K562 (cell line): ENCODE measurements around the gene PERP. TPM values are rescaled to one million over a fixed set of nuclear protein-coding genes. Genes with fewer than 3 reads are reported as not detected.

ENCODE experiments used
- ATAC-seq: fragments of 200-7000 bp; cut with Tn5 transposase; 3 replicates; pipeline ENCODE4 v1.9.1; 2020; ENCODE audit warnings: moderate library complexity
- BruUV-seq: library from RNA; stranded (reverse); fragments of 400-500 nt; replicated peaks from 2 replicates; lab custom pipeline; 2021; lab: Mats Ljungman, UMichigan
- CTCF ChIA-PET: fragments of 300-600 bp; formaldehyde crosslinking; extraction: SDS; loops from one replicate; lab custom pipeline; 2021; ENCODE audit warnings: low intra/inter-chr PET ratio; lab: Yijun Ruan, JAX
- POLR2A ChIA-PET: fragments of 300-600, 350-650 bp; sonication (Branson Sonifier 250); formaldehyde crosslinking; extraction: SDS; loops from one replicate; lab custom pipeline; 2021; ENCODE audit warnings: antibody characterized with exemption, inconsistent platforms; lab: Yijun Ruan, JAX
- DNase-seq, 4 experiments: peaks; one replicate each; pipeline versions ENCODE4 v3.0.0 to v3.0.0-alpha.2; 2011 to 2018; ENCODE audit warnings: low spot score in 3 of 4, mixed read lengths in 3 of 4; ENCODE audit errors: extremely low read depth in 1 of 4
- FAIRE-seq: peaks from 2 replicates; lab custom pipeline; 2011; peaks lifted over from hg19 to GRCh38; lab: Jason Lieb, UNC
- H2AFZ ChIP-seq: 2 replicates; pipeline ENCODE4 v1.6.0; 2011; ENCODE audit warnings: low read depth, low read length, control low read depth, inconsistent platforms
- H3K27ac ChIP-seq: fragments of 200-600 bp; 3 replicates; pipeline ENCODE4 v1.8.0; 2011; ENCODE audit warnings: low read depth, mild to moderate bottlenecking, control low read depth, inconsistent platforms, low read length, moderate library complexity, mixed read lengths; ENCODE audit errors: extremely low read depth
- H3K27me3 ChIP-seq, 2 experiments: fragments of 300-600 bp in 1 of 2; 2 replicates in 1 of 2; 3 replicates in 1 of 2; pipeline versions ENCODE4 v1.6.0 to v1.8.0; 2011; ENCODE audit warnings: inconsistent platforms in 2 of 2, low read length in 2 of 2, mild to moderate bottlenecking in 1 of 2, mixed read lengths in 1 of 2, moderate library complexity in 1 of 2; ENCODE audit not compliant: control insufficient read depth in 2 of 2, insufficient read depth in 2 of 2
- H3K36me3 ChIP-seq: fragments of 300-600 bp; 3 replicates; pipeline ENCODE4 v1.8.0; 2011; ENCODE audit warnings: mild to moderate bottlenecking, low read length, inconsistent platforms; ENCODE audit not compliant: control insufficient read depth, insufficient read depth
- H3K4me1 ChIP-seq, 2 experiments: fragments of 200-600 bp in 1 of 2; replicated peaks in 1 of 2; 2 replicates in 1 of 2; 3 replicates in 1 of 2; pipeline versions ENCODE4 v1.5.1 to v1.8.0; 2011; ENCODE audit warnings: inconsistent platforms in 2 of 2, low read length in 2 of 2, mild to moderate bottlenecking in 1 of 2, mixed read lengths in 1 of 2, moderate library complexity in 1 of 2; ENCODE audit not compliant: control insufficient read depth in 2 of 2, insufficient read depth in 2 of 2
- H3K4me2 ChIP-seq: 2 replicates; pipeline ENCODE4 v1.6.1; 2011; ENCODE audit warnings: low read length, control low read depth, inconsistent platforms, mixed read lengths; ENCODE audit not compliant: insufficient read depth
- H3K4me3 ChIP-seq: fragments of 200-600 bp; sonication (generic), shearing (Covaris generic); 2 replicates; pipeline ENCODE4 v1.5.1; 2016; ENCODE audit warnings: control low read depth, inconsistent platforms
- H3K79me2 ChIP-seq: fragments of 200-600 bp; 3 replicates; pipeline ENCODE4 v1.8.0; 2011; ENCODE audit warnings: low read length, inconsistent platforms; ENCODE audit not compliant: control insufficient read depth, insufficient read depth
- H3K9ac ChIP-seq, 2 experiments: 2 replicates each; pipeline versions ENCODE4 v1.6.0 to v1.6.1; 2011; ENCODE audit warnings: low read depth in 2 of 2, low read length in 2 of 2, control low read depth in 1 of 2, inconsistent platforms in 1 of 2, mild to moderate bottlenecking in 1 of 2, mixed read lengths in 1 of 2; ENCODE audit not compliant: insufficient read depth in 1 of 2
- H3K9me1 ChIP-seq: one replicate; pipeline ENCODE4 v1.6.0; 2011; ENCODE audit warnings: inconsistent platforms, mild to moderate bottlenecking, low read length, moderate library complexity; ENCODE audit not compliant: control insufficient read depth, insufficient read depth
- H3K9me3 ChIP-seq: replicated peaks from 2 replicates; pipeline ENCODE4 v1.5.1; 2011; ENCODE audit warnings: low read depth, low read length, inconsistent platforms; ENCODE audit not compliant: control insufficient read depth, insufficient read depth
- H4K20me1 ChIP-seq: replicated peaks from 2 replicates; pipeline ENCODE4 v1.6.1; 2011; ENCODE audit warnings: low read length, inconsistent platforms, mixed read lengths; ENCODE audit not compliant: control insufficient read depth, insufficient read depth
- ATF1 ChIP-seq, 2 experiments: fragments of 450-650 bp in 1 of 2; IDR thresholded peaks; 2 replicates each; pipeline ENCODE4 v1.6.1; 2016; ENCODE audit warnings: missing compliant biosample characterization in 1 of 2, missing genetic modification characterization in 1 of 2
- BACH1 ChIP-seq: fragments of 200-800 bp; sonication (Bioruptor generic); IDR thresholded peaks from 2 replicates; pipeline ENCODE4 v1.6.1; 2016; ENCODE audit warnings: missing genetic modification characterization, missing compliant biosample characterization
- JUND ChIP-seq, 2 experiments: IDR thresholded peaks; 2 replicates in 1 of 2; 3 replicates in 1 of 2; pipeline ENCODE4 v1.6.1; 2011; ENCODE audit warnings: borderline replicate concordance in 2 of 2, low read depth in 2 of 2, low read length in 2 of 2, improper control_type of control experiment in 1 of 2, missing biosample characterization in 1 of 2, missing genetic modification characterization in 1 of 2, missing genetic modification reagents in 1 of 2
- MECOM ChIP-seq: fragments of 250-450 bp; sonication (Bioruptor Pico); IDR thresholded peaks from 2 replicates; pipeline ENCODE4 v1.8.0; 2022; ENCODE audit warnings: inconsistent platforms
- MYC ChIP-seq, 2 experiments: fragments of 250-450 bp in 1 of 2; sonication (Bioruptor Pico) in 1 of 2; IDR thresholded peaks; 2 replicates each; pipeline versions ENCODE4 v1.5.1 to v1.6.1; 2012 to 2021; ENCODE audit warnings: low read depth in 2 of 2, borderline replicate concordance in 1 of 2, improper control_type of control experiment in 1 of 2, low read length in 1 of 2, mild to moderate bottlenecking in 1 of 2, moderate library complexity in 1 of 2
- RBM25 ChIP-seq: fragments of 200-400 bp; formaldehyde crosslinking; IDR thresholded peaks from 2 replicates; pipeline ENCODE4 v1.6.1; 2018; ENCODE audit warnings: low read length, low read depth, moderate library complexity; ENCODE audit not compliant: severe bottlenecking
- XRCC3 ChIP-seq: fragments of 450-650 bp; IDR thresholded peaks from 2 replicates; pipeline ENCODE4 v1.6.1; 2017; ENCODE audit warnings: mild to moderate bottlenecking, moderate library complexity
- ZNF24 ChIP-seq: fragments of 450-650 bp; IDR thresholded peaks from 2 replicates; pipeline ENCODE4 v1.6.1; 2016
- WGBS: fragments of 100-300 bp; shearing (Covaris generic); methylation state at CpG from one replicate; pipeline ENCODE4 v1.1.6; 2016; ENCODE audit warnings: low coverage, mixed read lengths; ENCODE audit not compliant: insufficient coverage; ENCODE audit errors: missing lambda C conversion rate; 5-methylcytosine and 5-hydroxymethylcytosine counted together
- in situ Hi-C: fragments of 300-500 bp; cut with MboI; formaldehyde crosslinking; loops from 4 replicates; pipeline ENCODE4 v1.15.0; 2018; ENCODE audit warnings: inconsistent platforms, mixed read lengths
- intact Hi-C: fragments of 100-400 bp; cut with micrococcal nuclease; formaldehyde crosslinking; loops from 2 replicates; pipeline ENCODE4 v1.14.2; 2022
- polyA plus RNA-seq, 8 experiments: library from polyadenylated mRNA; depleted of rRNA in 4 of 8; stranded (reverse) in 5 of 8; unstranded in 3 of 8; fragments of >200 nt; fragmentation: Nextera tagmentation in 2 of 8; fragmentation: Illumina TruSeq in 1 of 8; extraction: Ambion mirVana in 2 of 8; extraction: Trizol in 1 of 8; gene quantifications; 2 replicates each; pipeline versions ENCODE4 v1.2.1 to v1.2.3, GENCODE V29; 2011 to 2014; ENCODE audit warnings: inconsistent platforms in 1 of 8, missing spikeins in 1 of 8
- total RNA-seq, 7 experiments: library from RNA; depleted of rRNA in 6 of 7; stranded (reverse); fragments of >200 nt in 6 of 7; fragmentation: Illumina TruSeq in 2 of 7; extraction: Trizol in 2 of 7; gene quantifications; 2 replicates each; pipeline versions ENCODE4 v1.2.1 to v1.2.3, GENCODE V29; 2011 to 2021; ENCODE audit warnings: low replicate concordance in 1 of 7
- TF ChIP-seq, protein P1 (sequence below): sonication (generic); formaldehyde crosslinking; IDR thresholded peaks from 2 replicates; pipeline ENCODE4 v1.8.0; 2022; ENCODE audit warnings: missing genetic modification reagents, mild to moderate bottlenecking, moderate library complexity, borderline replicate concordance

Gene PERP
- total and polyA plus RNA-seq, 9 of the 15 experiments (the other 6 are each of a cell fraction or from before 2014, with no cell fraction given) = 0.01 to 0.27 (median 0.05) TPM; not detected in 2

DNA sequence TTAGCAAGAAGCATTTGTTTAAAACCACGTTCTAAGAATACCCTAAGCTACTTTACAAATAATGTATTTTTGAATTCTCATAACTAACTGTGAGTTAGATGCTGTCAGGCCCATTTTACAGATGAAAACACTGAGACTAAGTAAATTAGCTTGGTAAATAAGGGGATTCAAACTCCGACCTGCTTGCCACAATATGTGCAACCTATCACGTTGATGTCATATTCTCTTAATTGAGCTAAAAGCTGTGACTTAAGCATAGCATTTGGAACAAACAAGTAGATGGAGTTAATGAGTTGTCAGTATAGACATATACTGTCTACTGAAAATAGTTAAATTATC is 9.4 kb upstream of the PERP start:
- Histone ChIP-seq H2AFZ (no peak overlapping the region), H3K36me3 (no peaks in the 10 kb centered on the region), H3K9me1 (no peaks in the 10 kb centered on the region), H3K27ac (no peak overlapping the region), H3K27me3 (peaks cover 2 to 3% of the 10 kb centered on the region in 2 experiments; a peak in 1 of 5 replicates), H3K9me3 (no peaks in the 10 kb centered on the region), H3K4me2 (no peak overlapping the region), H4K20me1 (no peaks in the 10 kb centered on the region), H3K4me1 (no peaks in the 10 kb centered on the region), H3K9ac (no peak overlapping the region), H3K4me3 (no peak overlapping the region), H3K79me2 (no peaks in the 10 kb centered on the region)
- no peak for ATAC-seq
- POLR2A ChIA-PET = interaction anchor here (0.9 kb wide), 1 partner anchor 314 kb away, joined by 3 read pairs; no protein-coding TSS in a partner anchor
- WGBS = 3% methylated on average over 3 of the region's 3 CpGs
- FAIRE-seq = no peak
- no peak for DNase-seq
- TF ChIP-seq RBM25 (peak; percentile 70), MECOM (CRISPR knock-in tag) (no peak)
- in situ Hi-C loops = loop anchor here (5.0 to 10.0 kb wide), 4 partner anchors 401 to 1248 kb away; no protein-coding TSS in a partner anchor
- CTCF ChIA-PET = interaction anchor here (0.8 to 3.0 kb wide), 6 partner anchors 115 to 1248 kb away, joined by 3 to 10 read pairs (median 7); no protein-coding TSS in a partner anchor
- intact Hi-C loops = loop anchor here (1.0 to 5.0 kb wide), 6 partner anchors 170 to 1248 kb away; partner anchors contain the start of gene REPS1
- no TSS peak for BruUV-seq

DNA sequence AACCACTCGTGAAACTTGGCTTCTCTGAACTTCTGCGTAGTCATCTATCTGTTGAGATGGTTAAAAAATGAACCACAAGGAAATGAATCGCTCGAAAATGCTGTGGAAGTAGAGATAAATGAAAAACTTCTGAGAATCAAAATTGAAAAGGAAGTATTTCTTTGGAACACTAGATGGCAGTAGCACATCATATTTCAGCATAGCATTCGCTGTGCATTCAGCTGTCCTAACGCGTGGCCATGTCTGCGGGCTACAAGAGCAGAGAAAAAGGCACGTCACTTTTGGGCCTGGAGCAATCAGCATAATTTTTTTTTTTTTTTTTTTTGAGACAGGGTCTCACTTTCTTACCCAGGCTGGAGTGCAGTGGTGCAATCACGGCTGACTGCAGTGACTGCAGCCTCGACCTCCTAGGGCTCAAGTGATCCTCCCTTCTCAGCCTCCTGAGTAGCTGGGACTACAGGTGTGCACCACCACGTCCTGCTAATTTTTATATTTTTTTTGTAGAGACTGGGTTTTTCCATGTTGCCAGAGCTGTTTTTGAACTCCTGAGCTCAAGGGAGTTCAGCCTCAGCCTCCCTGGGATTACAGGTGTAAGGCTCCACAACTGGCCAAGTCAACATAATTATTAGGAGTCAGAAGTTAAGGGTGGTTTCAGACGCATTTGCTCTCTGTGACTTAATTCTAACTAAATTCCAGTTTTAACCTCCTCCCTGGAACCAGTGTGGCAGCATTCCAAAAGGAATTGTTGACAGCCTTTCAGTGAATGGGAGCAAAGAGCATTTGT is 8.8 kb upstream of the PERP start:
- peak; percentile 97 for ATAC-seq
- WGBS = 2% methylated on average over 13 of the region's 13 CpGs
- H2AFZ ChIP-seq = no peak overlapping the region
- H3K4me1 ChIP-seq = no peaks in the 10 kb centered on the region
- DNase-seq = peak; percentile 69 to 75 (median 73)
- POLR2A ChIA-PET = interaction anchor here (0.6 to 1.3 kb wide), 4 partner anchors 16 to 1253 kb away, joined by 3 to 5 read pairs (median 4); no protein-coding TSS in a partner anchor
- peak; percentile 94 for FAIRE-seq
- intact Hi-C loops = loop anchor here (1.0 to 5.0 kb wide), 6 partner anchors 171 to 1249 kb away; partner anchors contain the start of gene REPS1
- H3K9ac ChIP-seq = no peak overlapping the region
- H3K79me2 ChIP-seq = no peaks in the 10 kb centered on the region
- BruUV-seq = no TSS peak
- no peak overlapping the region for H3K27ac ChIP-seq
- H3K9me3 ChIP-seq = no peaks in the 10 kb centered on the region
- H3K4me2 ChIP-seq = no peak overlapping the region
- H3K27me3 ChIP-seq = peaks cover 2 to 3% of the 10 kb centered on the region in 2 experiments; a peak in 1 of 5 replicates
- no peaks in the 10 kb centered on the region for H3K36me3 ChIP-seq
- CTCF ChIA-PET = interaction anchor here (0.6 to 3.0 kb wide), 11 partner anchors 170 to 1248 kb away, joined by 3 to 10 read pairs (median 4); no protein-coding TSS in a partner anchor
- H3K4me3 ChIP-seq = no peak overlapping the region
- H3K9me1 ChIP-seq = no peaks in the 10 kb centered on the region
- no peaks in the 10 kb centered on the region for H4K20me1 ChIP-seq
- in situ Hi-C loops = loop anchor here (5.0 to 10.0 kb wide), 4 partner anchors 401 to 1249 kb away; no protein-coding TSS in a partner anchor
- peak; percentile 26; the same call in 1 of the 2 replicates for TF ChIP-seq JUND (IDR thresholded peaks at IDR 0.05; ENCODE audit: borderline replicate concordance, low read depth, low read length)
- no peak for TF ChIP-seq JUND (tag; IDR thresholded peaks at IDR 0.05; ENCODE audit: borderline replicate concordance, low read depth, low read length)
- TF ChIP-seq, protein P1, sequence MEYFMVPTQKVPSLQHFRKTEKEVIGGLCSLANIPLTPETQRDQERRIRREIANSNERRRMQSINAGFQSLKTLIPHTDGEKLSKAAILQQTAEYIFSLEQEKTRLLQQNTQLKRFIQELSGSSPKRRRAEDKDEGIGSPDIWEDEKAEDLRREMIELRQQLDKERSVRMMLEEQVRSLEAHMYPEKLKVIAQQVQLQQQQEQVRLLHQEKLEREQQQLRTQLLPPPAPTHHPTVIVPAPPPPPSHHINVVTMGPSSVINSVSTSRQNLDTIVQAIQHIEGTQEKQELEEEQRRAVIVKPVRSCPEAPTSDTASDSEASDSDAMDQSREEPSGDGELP (CRISPR knock-in tag) = peak; percentile 46; the same call in 1 of the 2 replicates
- no peak for TF ChIP-seq ATF1 (CRISPR knock-in tag; IDR thresholded peaks at IDR 0.05)
- peak; percentile 58 for TF ChIP-seq ATF1 (tag; IDR thresholded peaks at IDR 0.05)
- no peak for TF ChIP-seq XRCC3
- TF ChIP-seq MYC (IDR thresholded peaks at IDR 0.05; ENCODE audit: low read depth, low read length) = peak; percentile 66
- TF ChIP-seq MYC (CRISPR knock-in tag; IDR thresholded peaks at IDR 0.05; ENCODE audit: borderline replicate concordance, low read depth) = no peak
- no peak for TF ChIP-seq ZNF24
- no peak for TF ChIP-seq BACH1
